ENCODE measurements around the gene PRRT1.

- TF ChIP-seq CTCF (IDR thresholded peaks at IDR 0.05) = no peak
- TF ChIP-seq POLR2A (IDR thresholded peaks at IDR 0.05) = no peak
These were observed 4.2 kb downstream of the PRRT1 start for GRCh38 chr6:32147401-32148132.
